Calu3 (cell line): ENCODE data around the gene MT1X. TPM values are rescaled to one million over a fixed set of nuclear protein-coding genes. Genes with fewer than 3 reads are reported as not detected.

ENCODE experiments used
- BruUV-seq: library from RNA; stranded (reverse); fragments of 400-500 nt; replicated peaks from 2 replicates; lab custom pipeline; 2021; lab: Mats Ljungman, UMichigan
- CTCF ChIA-PET: fragments of 300-600 bp; sonication (Branson Sonifier 250); formaldehyde crosslinking; loops from one replicate; lab custom pipeline; 2022; ENCODE audit warnings: antibody characterized with exemption; lab: Charles Lee
- DNase-seq: peaks from one replicate; pipeline ENCODE4 v3.0.0; 2022
- H3K27ac Mint-ChIP-seq: one replicate; pipeline ENCODE4 v1.8.0; 2022; ENCODE audit warnings: mixed read lengths; ENCODE audit not compliant: unreplicated experiment
- H3K27me3 Mint-ChIP-seq: one replicate; pipeline ENCODE4 v1.8.0; 2022; ENCODE audit warnings: mixed read lengths; ENCODE audit not compliant: unreplicated experiment
- H3K36me3 Mint-ChIP-seq: one replicate; pipeline ENCODE4 v1.8.0; 2022; ENCODE audit warnings: mild to moderate bottlenecking, moderate library complexity, mixed read lengths; ENCODE audit not compliant: insufficient read depth, unreplicated experiment
- H3K4me1 Mint-ChIP-seq: one replicate; pipeline ENCODE4 v1.8.0; 2022; ENCODE audit warnings: mild to moderate bottlenecking, low read depth, mixed read lengths; ENCODE audit not compliant: unreplicated experiment
- H3K4me3 Mint-ChIP-seq: one replicate; pipeline ENCODE4 v1.8.0; 2022; ENCODE audit warnings: mild to moderate bottlenecking, low read depth, moderate library complexity, mixed read lengths; ENCODE audit not compliant: unreplicated experiment
- H3K9me3 Mint-ChIP-seq: one replicate; pipeline ENCODE4 v1.8.0; 2022; ENCODE audit warnings: low read depth, mixed read lengths; ENCODE audit not compliant: unreplicated experiment
- CTCF ChIP-seq: fragments of 200-600 bp; IDR thresholded peaks from one replicate; pipeline ENCODE4 v1.8.0; 2022; ENCODE audit warnings: antibody characterized with exemption; ENCODE audit not compliant: unreplicated experiment
- intact Hi-C: fragments of 100-400 bp; cut with micrococcal nuclease; formaldehyde crosslinking; loops from one replicate; pipeline ENCODE4 v1.10.0; 2022; ENCODE audit not compliant: unreplicated experiment
- total RNA-seq: library from RNA; stranded (reverse); gene quantifications from 2 replicates; pipeline ENCODE4 v1.2.3, GENCODE V29; 2022

The MT1X gene
- total RNA-seq, 1 experiment from 2014 or later, result 5.3 TPM

DNA sequence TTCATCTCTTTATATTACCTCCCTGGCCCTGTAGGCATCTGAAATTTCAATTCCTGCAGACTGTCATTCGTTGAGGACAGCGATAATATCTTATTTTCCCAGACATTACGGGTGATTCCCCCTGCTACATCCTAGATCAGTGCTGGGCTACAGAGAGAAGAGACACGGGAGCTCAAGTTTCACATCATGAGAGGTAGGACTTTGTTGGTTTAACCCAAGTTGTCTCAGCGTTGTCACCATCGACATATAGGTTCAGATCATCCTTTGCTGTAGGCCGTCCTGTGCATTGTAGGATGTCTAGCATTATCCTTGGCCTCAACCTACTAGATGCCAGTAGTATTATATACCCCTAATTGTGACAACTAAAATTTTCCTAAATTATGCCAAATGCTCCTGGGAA lies 19.3 kb downstream of the MT1X start:
- no peak overlapping the region for H3K4me3 Mint-ChIP-seq
- H3K4me1 Mint-ChIP-seq, result no peaks in the 10 kb centered on the region
- H3K36me3 Mint-ChIP-seq, result no peaks in the 10 kb centered on the region
- no peak for TF ChIP-seq CTCF
- no peaks in the 10 kb centered on the region for H3K27me3 Mint-ChIP-seq
- no TSS peak for BruUV-seq
- peaks cover 2% of the 10 kb centered on the region for H3K9me3 Mint-ChIP-seq
- CTCF ChIA-PET, result interaction anchor here (0.5 to 3.0 kb wide), 18 partner anchors 10 to 369 kb away, joined by 3 to 71 read pairs (median 6); partner anchors contain the start of gene MT2A
- DNase-seq, result no peak
- intact Hi-C loops, result no loop called here
- no peak overlapping the region for H3K27ac Mint-ChIP-seq

GRCh38 chr16:56702836-56703235 lies 20.6 kb downstream of the MT1X start:
- Mint-ChIP-seq H3K4me1 (no peaks in the 10 kb centered on the region), H3K36me3 (no peaks in the 10 kb centered on the region), H3K27ac (no peak overlapping the region), H3K27me3 (peaks cover 7% of the 10 kb centered on the region), H3K9me3 (no peaks in the 10 kb centered on the region), H3K4me3 (no peak overlapping the region)
- intact Hi-C loops, result loop anchor here (1.0 to 2.0 kb wide), 5 partner anchors 29 to 189 kb away; no protein-coding TSS in a partner anchor
- no TSS peak for BruUV-seq
- TF ChIP-seq CTCF, result no peak
- CTCF ChIA-PET, result interaction anchor here (0.7 to 3.0 kb wide), 8 partner anchors 29 to 1067 kb away, joined by 3 to 71 read pairs (median 6); partner anchors contain the start of gene MT2A
- no peak for DNase-seq

DNA sequence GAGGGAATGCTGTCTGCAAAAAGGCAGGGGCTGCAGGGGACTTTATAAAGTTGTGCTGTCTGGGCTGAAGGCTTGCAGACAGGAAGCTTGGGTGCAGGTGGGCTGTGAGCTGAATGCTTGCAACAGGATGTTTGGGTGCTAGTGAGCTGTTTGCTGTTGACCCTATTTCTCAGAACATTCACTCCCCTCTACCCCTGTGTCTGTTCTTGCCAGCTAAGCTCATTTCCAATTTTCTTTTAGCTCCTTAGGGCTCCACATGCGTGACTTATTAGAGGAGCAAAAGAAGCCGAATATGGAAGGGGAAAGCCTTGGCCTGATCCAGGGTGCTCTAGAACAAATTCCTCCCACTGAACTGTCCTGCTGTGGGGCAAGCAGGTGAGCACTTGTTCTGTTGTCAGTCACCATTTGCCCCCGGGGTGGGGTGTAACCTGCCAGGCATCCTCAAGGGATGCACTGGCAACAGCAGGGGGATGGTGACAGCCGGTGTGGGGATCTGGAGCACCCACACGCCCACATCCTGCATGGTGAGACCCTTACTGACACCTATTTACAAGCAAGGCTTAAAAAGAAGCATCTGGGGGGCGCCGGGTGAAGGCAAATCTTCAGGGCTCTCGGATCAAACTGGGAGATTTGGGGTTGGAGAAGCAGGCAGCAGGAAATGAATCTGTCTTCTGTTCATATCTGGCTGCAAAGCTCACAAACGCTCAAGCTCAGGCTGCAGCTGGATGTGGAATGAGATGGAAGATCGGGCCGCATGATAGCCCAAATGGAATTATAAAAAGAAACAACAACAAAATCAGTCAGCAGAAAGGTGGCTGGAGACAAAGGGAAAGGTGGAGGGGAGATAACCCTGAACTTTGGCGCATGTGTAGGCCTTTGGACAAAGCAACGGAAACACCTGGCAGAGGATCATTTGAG lies 26.5 kb downstream of the MT1X start:
- H3K9me3 Mint-ChIP-seq, result no peaks in the 10 kb centered on the region
- H3K27me3 Mint-ChIP-seq, result peaks cover 61% of the 10 kb centered on the region
- no TSS peak for BruUV-seq
- no peak for DNase-seq
- CTCF ChIA-PET, result no interaction called here
- H3K4me3 Mint-ChIP-seq, result no peak overlapping the region
- TF ChIP-seq CTCF, result no peak
- intact Hi-C loops, result no loop called here
- H3K36me3 Mint-ChIP-seq, result no peaks in the 10 kb centered on the region
- H3K4me1 Mint-ChIP-seq, result no peaks in the 10 kb centered on the region
- H3K27ac Mint-ChIP-seq, result no peak overlapping the region

GRCh38 chr16:56709443-56710040 lies 27.3 kb downstream of the MT1X start:
- no TSS peak for BruUV-seq
- no peaks in the 10 kb centered on the region for H3K9me3 Mint-ChIP-seq
- CTCF ChIA-PET, result no interaction called here
- no peaks in the 10 kb centered on the region for H3K4me1 Mint-ChIP-seq
- H3K27me3 Mint-ChIP-seq, result peaks cover 61% of the 10 kb centered on the region
- intact Hi-C loops, result no loop called here
- no peaks in the 10 kb centered on the region for H3K36me3 Mint-ChIP-seq
- H3K4me3 Mint-ChIP-seq, result no peak overlapping the region
- no peak for DNase-seq
- no peak overlapping the region for H3K27ac Mint-ChIP-seq
- no peak for TF ChIP-seq CTCF
